ENCODE data around the gene C1orf35.

Gene C1orf35

GRCh38 chr1:228094432-228095016 is 8.6 kb downstream of the C1orf35 start:
- no peak for DNase-seq (ENCODE audit: low read depth)

DNA sequence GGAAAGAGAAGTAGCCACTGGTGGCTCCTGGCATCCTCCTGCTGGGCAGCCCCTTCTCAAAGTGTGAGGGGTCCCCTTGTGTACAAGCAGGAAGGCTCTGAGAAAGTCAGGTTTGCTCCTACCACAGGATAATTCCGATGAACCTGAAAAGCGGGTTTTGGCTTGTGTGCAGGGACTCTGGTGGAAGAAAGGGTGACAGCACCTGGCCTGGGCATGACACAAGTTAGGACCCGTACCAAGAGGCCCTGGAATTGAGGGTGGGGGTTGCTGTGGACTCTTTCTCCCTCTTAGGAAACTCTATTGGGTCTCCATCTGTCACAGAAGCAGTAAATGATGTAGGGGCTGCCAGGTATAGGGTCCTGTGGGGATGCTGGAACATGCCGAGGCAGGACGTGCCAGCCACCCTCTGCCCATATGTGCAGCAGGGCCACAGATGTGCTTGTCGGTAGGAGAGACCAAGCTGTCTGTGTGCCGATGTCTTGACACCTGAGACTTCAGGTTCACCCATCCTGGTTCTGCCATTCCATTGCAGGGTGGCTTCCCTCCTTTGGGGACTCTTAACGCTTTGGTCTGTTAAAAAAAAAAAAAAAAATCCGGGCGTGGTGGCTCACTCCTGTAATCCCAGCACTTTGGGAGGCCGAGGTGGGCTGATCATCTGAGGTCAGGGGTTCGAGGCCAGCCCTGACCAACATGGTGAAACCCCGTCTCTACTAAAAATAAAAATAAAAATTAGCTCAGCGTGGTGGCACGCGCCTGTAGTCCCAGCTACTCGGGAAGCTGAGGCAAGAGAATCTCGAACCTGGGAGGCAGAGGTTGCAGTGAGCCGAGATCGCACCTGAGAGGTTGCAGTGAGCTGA is 9.8 kb downstream of the C1orf35 start:
- DNase-seq (ENCODE audit: low read depth), result no peak

DNA sequence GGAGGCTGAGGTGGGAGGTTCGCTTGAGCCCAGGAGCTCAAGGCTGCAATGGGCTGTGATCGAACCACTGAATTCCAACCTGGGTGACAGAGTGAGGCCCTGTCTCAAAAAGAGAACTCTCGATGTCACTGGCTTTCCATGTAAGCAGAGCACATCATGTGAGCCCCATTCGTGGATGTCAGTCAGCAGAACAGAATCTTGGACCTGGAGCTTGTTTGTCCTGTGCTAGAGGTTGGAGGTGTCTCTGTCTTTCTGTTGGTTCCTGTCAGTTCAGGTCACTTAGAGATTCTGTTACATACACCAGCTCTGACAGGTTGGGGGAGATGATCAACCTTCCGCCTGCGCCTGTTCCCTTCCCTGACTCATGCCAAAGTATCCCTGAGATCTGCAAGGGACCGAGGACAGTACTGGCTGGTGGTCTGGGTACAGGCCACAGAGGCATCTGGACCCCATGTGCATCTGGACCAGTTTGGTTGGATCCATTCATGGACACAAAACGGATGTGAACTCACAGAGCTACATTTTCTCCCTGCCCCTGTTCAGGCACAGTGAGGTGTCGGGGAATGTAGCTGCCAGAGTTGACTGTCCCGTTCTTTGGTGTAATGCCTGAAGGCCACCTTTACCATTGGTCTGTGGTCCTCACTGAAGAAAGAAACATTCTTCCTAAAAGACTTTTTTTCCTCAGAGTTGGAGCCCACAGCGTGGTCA is 10.6 kb downstream of the C1orf35 start:
- DNase-seq (ENCODE audit: low read depth), result no peak

- no peak for DNase-seq (ENCODE audit: low read depth)
These were observed 12.0 kb downstream of the C1orf35 start for GRCh38 chr1:228091084-228091483.

GRCh38 chr1:228090613-228091081 is 12.5 kb downstream of the C1orf35 start:
- DNase-seq (ENCODE audit: low read depth), result no peak

DNA sequence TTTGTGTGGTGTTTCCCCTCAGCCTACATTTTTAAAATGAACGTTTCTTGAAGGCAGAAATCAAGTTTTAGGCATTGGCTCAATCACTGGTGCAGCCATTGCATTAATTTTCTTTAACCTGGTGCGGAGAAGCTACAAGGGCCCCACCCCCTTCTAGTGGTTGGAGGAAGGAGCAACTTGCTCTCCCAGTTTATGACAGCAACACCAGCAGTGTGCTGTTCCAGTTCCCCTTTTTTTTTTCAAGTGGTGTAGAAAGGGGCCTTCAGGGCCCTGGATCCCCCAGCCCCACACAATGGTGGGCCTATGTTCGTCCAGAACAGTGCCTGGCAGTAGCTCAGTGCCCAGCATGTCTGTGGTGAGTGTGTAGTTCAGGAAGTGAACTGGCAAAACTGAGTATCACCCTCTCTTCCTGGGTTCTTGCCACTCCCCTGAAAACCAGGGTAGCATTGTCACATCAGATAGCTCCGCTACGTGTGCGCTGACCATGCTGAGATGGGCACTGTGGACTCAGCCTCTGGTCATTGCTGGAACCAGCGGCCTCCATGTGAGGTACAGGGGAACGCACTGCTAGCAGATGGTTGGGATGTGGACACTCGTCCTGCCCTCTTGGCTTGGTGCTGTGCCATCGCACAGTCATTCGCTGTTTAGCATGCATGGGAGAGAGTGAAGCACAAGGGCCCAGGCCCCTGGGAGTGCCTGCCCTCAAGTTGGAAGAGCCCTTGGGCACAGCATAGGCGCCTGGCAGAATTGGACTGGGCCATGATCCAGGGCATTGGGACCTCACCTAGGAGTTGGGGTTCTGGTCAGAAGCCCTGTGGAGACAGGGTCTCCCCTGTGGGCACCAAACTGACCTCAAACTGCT is 13.4 kb downstream of the C1orf35 start:
- DNase-seq (ENCODE audit: low read depth), result no peak

GRCh38 chr1:228088586-228089498 is 14.3 kb downstream of the C1orf35 start:
- no peak for DNase-seq (ENCODE audit: low read depth)

DNA sequence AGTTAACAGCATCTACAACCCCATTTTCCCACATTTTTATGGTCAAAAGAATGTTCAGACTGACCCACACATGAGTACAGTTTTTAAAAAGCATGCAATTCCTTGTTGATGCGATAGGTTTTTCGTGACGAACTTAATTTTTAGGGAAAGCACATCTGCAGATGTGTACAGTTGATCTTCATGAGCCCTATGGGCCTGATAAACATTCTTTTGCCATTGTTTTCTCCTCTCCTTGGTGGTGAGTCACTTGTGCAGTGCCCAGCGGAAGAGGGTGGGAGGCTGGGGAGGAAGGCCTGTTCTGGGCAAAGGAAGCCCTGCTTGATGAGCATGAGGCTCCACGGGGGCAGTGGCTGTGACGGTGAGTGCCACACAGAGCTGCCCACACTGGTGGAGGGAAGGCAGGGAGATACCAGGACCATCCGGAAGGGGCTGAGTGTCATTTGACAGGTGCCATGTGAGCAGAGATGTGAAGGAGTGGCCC is 15.3 kb downstream of the C1orf35 start:
- DNase-seq (ENCODE audit: low read depth), result no peak

GRCh38 chr1:228085287-228085951 is 17.7 kb downstream of the C1orf35 start:
- DNase-seq (ENCODE audit: low read depth), result no peak

DNA sequence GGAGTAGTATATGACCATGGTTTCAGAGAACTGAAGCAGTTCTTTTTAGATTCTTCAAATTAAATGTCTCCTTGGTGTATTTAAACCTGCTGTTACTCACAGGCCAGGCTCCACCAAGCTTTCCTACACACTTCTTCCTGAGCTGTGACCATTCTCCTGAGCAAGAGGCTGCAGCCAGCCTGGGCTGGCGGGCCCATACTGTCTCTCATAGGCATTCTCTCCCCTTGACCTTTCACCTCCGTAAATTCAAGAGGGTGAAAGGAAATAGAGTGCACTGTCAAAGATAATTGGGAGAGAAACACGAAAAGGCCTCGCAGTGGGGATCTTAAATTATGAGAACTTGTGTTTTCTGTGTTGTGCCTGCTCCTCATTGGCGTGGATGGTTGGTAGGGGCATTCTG is 18.3 kb downstream of the C1orf35 start:
- DNase-seq (ENCODE audit: low read depth), result no peak

- DNase-seq (ENCODE audit: low read depth), result no peak
These were observed 18.8 kb downstream of the C1orf35 start for GRCh38 chr1:228084325-228084724.

DNA sequence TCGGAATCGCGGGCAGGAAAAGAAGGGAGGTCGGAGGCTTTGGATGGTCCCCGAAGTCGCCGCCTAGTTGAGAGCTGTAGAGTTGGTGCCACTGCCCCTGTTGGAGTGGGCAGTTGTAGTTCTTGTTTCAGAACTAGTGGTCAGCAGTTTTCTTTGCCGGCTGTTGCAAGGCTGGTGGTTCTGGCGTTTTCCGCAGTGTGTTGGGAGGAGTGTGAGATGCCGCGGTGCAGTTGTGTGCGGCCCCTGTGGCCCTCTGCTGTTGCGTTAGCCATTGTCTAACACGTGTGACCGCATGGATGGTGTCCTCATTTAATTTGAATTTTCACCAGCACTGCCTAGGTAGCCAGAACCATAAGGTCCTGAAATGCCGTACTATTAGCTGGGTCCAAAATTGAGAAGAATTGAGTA is 19.2 kb downstream of the C1orf35 start:
- no peak for DNase-seq (ENCODE audit: low read depth)

DNA sequence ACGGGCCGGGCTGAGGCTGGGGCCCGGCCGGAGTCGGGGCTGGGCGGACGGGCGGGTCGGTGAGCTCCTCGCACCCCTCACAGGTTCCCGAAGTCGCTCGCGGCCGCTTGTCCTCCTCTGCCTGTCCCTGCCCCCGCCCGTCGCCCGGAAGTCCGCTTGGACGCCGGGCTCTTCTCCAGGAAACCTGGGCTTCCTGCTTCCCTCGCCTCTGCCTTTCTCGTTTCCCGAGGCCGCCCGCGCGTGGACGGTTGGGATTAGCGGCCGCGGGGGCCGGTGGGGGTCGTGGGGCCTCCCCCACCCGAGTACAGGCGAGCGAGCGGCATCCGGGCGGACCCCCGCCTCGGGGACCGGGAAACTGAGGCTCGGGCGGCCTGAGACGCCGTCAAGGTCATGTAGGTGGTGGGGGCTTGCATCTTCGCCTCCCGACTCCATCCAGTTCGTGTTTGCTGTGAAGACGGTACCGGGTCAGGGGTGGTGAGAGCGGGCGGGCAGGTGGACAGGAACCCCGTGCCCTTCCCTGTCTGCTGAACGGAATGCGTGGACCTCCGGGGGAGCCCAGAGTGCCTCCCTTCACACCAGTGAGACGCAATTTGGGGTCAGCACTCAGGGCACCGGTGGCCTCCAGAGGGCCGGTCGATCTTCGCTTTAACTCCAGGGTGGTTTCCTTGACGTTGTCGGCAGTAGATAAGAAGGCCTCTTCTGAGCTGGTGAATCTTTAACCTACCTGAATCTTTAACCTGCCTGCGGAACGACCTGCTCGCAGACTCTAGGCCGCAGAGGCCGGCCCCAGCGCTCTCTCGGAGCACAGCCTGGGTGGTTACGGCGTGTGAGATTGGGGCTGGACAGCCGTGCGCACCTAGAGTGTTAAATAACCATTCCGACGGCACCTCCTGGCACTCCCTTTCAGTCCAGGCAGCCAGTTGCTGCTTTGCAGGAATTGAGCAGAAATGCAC is 19.9 kb downstream of the C1orf35 start:
- no peak for DNase-seq (ENCODE audit: low read depth)

GRCh38 chr1:228082214-228082917 is 20.8 kb downstream of the C1orf35 start, which contains the start of gene ARF1:
TSS of gene ARF1 (plus strand) at chr1:228082708. CDS start at chr1:228097115, 14,407 bp downstream.
- peak; percentile 90 for DNase-seq (ENCODE audit: low read depth)

GRCh38 chr1:228081578-228082213 is 21.4 kb downstream of the C1orf35 start:
- no peak for DNase-seq (ENCODE audit: low read depth)

- no peak for DNase-seq (ENCODE audit: low read depth)
These were observed 22.0 kb downstream of the C1orf35 start for GRCh38 chr1:228081144-228081543.

DNA sequence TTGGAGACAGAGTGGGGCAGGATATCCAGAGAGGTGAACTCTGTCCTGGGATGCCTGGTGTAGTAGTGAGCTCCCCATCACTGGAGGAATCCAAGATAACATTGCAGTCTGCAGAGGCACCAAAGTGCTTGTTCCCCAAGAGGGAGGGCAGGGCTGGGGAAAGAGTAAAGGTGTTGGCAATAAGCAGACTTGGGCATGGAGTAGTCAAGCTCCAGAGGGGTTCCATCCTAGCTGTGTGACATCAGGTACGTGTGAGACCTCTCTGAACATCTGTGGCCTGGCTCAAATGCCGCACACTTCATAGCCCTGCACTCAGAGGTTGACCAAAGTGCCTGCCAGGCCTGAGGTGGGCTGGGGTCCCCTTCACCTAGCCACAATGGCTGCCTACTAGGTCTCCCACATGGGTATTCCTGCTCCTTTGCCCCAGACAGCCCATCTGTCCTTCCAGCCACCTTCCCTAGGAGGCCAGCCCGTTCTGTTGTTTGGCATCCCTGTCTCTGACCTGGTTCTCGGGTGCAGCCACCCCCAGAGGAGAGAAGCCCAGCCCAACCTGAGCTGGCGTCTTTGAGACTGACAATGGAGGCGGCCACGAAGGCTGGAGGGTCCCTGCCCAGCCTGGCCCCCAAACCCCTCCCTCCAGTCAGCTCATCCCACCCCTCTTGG is 23.4 kb downstream of the C1orf35 start:
- DNase-seq (ENCODE audit: low read depth), result no peak
